ENCODE data around the gene SLC41A2.
A peak's percentile ranks its signal among the peaks of the same experiment; 100 is the strongest.
"Not testable (repeated sequence)": the region's sequence is repeated elsewhere in the genome, so short reads cannot be mapped to it uniquely, and the experiment has no call there.

The SLC41A2 gene, protein sequence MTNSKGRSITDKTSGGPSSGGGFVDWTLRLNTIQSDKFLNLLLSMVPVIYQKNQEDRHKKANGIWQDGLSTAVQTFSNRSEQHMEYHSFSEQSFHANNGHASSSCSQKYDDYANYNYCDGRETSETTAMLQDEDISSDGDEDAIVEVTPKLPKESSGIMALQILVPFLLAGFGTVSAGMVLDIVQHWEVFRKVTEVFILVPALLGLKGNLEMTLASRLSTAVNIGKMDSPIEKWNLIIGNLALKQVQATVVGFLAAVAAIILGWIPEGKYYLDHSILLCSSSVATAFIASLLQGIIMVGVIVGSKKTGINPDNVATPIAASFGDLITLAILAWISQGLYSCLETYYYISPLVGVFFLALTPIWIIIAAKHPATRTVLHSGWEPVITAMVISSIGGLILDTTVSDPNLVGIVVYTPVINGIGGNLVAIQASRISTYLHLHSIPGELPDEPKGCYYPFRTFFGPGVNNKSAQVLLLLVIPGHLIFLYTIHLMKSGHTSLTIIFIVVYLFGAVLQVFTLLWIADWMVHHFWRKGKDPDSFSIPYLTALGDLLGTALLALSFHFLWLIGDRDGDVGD

DNA sequence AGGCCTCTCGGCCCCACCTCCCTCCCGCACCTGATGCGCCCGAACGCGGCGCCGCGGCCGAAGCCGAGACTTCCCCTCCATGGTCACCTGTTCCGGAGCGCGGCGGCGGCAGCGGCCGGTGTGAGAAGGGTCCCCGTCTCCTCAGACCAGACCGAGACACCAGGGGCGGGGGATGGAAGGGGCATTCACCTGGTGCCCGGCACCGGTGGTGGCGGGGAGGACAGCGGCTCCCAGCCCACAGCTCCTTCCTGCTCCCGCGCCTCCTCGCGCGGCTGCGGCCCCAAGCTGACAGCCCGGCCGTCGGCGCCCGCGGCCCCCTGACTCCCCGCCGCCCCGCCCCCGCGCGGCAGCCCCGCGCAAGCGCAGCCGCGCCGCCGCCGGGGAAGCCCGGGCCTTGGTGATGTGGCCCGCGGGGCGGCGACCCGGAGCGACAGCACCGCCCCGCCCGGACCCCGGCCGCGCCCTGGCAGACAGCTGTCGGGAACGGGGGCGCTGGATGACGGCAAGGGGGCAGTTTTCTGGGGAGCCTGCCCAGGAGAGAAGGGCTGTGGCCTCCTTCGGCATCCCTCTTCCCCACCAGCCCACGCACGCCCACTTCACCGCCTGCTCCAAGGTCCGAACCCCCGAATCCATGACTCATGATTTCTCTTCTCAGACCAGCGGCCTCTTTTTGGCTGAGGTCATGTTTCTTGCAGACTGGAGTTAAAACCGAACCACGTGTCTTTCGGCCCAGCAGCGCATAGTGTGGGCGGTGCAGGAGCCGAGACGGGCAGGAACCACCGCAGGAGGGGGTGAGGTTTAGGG is at the start of gene SLC41A2:
TSS of gene SLC41A2 (minus strand) at position 290 of the 804 bp plus-strand sequence. CDS start 29,763 bp downstream, outside the sequence.
- DNase-seq (ENCODE audit: low read depth), result peak; percentile 67

- no peak for DNase-seq (ENCODE audit: low read depth)
Measured at GRCh38 chr12:105001476-105001875, 43.4 kb upstream of the SLC41A2 start.

- no peak for DNase-seq (ENCODE audit: low read depth)
Measured at GRCh38 chr12:104999347-104999685, 41.2 kb upstream of the SLC41A2 start.

- DNase-seq (ENCODE audit: low read depth), result no peak
Measured at GRCh38 chr12:104998423-104999346, 40.6 kb upstream of the SLC41A2 start.

- DNase-seq (ENCODE audit: low read depth), result no peak
Measured at GRCh38 chr12:104997541-104997940, 39.5 kb upstream of the SLC41A2 start.

DNA sequence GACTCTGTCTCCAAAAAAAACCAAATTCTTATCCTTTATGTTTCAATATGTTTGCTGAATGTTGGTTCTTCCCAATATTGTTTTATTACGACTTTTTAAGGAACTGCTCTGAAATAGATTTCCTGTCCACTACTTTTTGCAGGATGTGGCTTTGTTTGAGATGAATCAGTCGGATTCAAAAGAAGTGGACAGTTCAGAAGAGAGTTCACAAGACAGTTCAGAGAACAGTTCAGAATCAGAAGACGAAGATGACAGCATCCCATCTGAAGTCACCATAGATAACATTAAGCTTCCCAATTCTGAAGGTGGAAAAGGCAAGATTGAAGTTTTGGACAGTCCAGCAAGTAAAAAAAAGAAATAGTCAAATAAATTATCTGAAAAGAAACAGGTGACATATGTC is 36.2 kb upstream of the SLC41A2 start:
- no peak for DNase-seq (ENCODE audit: low read depth)

DNA sequence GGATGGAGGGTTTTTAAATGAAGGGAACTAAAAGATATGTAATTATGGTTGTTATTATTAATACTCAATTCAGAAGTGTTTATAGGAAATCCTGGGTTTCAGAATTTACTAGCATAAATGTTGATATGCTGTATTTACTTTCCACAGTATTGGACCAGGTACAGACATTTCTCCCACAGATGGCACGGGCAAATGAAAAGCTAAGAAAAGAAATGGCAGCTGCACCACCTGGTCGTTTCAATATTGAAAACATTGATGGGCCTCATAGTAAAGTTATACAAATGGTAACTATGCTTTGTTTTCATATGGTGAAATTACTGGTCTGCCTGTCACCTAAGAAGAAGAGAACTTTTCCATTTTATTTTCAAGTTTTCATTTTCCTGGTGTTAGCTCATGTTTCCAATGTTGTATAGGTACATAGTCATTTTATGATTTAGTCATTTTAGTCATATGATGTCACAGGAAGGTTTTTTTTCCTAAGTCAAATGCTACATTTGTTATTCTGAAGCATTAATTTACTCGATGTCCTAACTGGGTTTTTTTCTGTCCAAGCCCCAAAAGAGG is 33.6 kb upstream of the SLC41A2 start:
- no peak for DNase-seq (ENCODE audit: low read depth)

GRCh38 chr12:104990950-104991349 is 32.9 kb upstream of the SLC41A2 start:
- DNase-seq (ENCODE audit: low read depth), result no peak

DNA sequence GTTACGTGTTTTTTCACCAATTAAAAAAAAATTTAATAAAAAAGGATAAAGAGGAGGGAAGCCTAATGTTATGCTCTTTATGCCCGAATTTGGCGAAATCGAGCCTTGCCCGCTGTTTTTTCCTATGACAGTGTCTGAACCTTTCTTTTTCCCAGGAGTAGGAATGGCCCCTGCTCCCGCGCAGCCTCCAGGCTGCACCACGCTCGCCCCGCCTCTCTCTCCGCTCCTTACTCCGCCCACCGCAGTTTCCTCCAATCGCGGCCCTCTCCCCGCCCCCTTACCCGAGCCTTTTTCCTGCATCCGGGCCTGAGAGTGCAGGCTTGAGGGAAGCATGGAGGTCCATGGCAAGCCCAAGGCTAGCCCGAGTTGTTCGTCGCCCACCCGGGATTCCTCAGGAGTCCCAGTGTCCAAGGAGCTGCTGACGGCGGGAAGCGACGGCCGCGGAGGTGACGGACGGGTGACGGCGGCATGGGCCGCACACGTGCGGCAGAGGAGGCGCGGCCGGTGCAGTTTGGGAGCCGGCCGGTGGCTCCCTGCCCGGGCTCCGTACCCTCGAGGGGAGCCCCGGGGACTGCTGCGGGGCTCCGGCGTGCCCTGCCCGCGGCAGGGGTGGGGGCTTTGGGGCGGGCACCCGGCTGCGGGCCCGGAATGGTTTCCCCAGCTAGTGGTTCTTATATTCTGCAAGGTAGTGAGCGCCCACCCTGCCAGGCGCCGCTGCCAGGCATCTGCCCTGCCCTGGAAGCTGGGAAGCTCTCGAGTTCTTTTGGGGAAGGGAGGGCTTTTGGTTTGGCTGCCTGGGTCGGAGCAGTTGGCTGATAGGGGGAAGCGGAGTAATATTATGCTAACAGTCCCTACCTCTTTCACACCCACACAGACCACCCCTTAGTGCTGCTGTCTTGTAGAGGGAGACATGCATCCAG is 28.2 kb upstream of the SLC41A2 start, which contains the start of gene NOPCHAP1:
TSS of gene NOPCHAP1 (plus strand) at position 295 of the 920 bp plus-strand sequence. CDS start at position 332, 37 bp downstream.
- DNase-seq (ENCODE audit: low read depth), result peak; percentile 70

DNA sequence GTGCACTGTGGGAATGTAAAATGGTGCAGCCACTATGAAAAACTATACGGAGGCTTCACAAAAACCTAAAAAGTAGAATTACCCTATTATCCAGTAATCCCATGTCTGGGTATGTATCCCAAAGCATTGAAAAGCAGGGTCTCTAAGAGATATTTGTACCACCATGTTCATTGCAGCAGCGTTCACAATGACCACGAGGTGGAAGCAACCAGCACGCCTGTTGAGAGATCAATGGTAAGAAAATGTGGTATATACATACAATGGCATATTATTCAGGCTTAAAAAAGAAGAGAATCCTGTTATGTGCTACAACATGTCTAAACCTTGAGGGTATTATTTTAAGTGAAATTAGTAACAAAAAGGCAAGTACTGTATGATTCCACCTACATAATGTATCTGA is 27.1 kb upstream of the SLC41A2 start:
- no peak for DNase-seq (ENCODE audit: low read depth)

DNA sequence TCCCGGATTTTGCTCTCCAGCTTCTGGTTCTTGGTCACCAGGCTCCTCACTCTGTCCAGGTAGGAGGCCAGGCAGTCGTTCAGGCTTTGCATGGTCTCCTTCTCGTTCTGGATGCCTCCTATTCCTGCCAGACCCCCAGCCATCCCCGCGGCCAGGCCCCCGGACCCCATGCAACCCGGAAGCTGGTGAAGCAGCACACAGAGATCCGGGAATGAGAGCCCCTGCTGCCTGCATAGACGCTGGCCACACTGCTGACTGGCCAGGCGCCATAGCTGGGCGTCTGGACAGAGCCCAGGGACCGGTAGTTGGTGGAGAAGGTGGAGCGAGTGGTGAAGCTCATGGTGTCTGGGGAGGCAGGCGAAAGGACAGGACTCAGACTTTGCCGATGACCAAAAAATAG is 19.6 kb upstream of the SLC41A2 start:
- DNase-seq (ENCODE audit: low read depth), result not testable (repeated sequence)

DNA sequence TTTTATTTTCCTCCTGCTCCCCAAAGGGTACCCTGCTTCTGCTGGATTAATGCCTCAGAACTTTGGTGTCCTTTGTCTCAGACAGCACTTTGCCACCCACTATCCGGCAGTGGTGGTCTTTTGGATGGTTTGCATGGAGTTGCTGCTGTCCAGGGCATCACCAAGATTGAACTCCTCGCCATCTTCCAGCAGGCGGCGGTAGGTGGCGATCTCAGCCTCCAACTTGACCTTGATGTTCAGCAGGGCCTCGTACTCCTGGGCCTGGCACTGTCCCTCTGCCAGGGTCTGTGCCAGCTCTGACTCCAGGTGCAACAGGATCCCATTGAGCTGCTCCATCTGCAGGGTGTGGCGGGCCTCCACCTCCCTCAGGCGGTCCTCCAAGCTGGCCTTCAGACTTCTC is 18.6 kb upstream of the SLC41A2 start:
- no peak for DNase-seq (ENCODE audit: low read depth)

- peak; percentile 37 for DNase-seq (ENCODE audit: low read depth)
Measured at GRCh38 chr12:104975587-104976343, 17.7 kb upstream of the SLC41A2 start.

- no peak for DNase-seq (ENCODE audit: low read depth)
Measured at GRCh38 chr12:104974626-104975290, 16.7 kb upstream of the SLC41A2 start.

DNA sequence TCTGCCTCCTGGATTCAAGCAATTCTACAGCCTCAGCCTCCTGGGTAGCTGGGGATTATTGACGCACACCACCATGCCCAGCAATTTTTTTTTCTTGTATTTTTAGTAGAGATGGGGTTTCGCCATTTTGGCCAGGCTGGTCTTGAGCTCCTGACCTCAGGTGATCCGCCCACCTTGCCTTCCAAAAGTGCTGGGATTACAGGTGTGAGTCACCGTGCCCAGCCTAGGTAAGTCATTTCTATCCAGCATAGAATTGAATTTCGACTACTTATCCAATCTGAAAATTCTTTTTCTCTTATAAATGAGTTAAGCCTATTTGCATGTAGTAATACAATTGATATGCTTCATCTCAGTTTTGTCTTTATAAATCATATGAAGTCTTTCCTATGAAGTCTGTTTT is 15.2 kb upstream of the SLC41A2 start:
- DNase-seq (ENCODE audit: low read depth), result no peak

DNA sequence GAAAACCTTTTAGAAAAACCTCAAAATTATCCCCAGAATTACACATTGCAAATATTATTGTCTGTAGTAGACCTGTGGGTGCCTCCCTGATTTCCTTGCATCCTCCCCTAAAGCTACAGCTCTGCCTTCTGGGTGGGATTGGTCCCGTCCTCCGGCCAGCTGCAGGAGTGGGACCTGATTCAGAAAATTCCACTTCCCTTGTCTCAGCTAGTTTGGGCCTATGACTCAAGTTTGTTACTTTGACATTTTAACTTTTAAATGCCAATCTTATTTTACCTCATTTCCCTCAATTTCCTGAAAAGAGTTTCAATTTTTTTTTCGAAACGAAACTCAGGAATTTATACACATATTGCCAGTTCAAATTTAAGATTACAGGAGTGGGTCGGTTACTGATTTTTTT is 13.2 kb upstream of the SLC41A2 start:
- no peak for DNase-seq (ENCODE audit: low read depth)

GRCh38 chr12:104969343-104969742 is 11.3 kb upstream of the SLC41A2 start:
- no peak for DNase-seq (ENCODE audit: low read depth)

DNA sequence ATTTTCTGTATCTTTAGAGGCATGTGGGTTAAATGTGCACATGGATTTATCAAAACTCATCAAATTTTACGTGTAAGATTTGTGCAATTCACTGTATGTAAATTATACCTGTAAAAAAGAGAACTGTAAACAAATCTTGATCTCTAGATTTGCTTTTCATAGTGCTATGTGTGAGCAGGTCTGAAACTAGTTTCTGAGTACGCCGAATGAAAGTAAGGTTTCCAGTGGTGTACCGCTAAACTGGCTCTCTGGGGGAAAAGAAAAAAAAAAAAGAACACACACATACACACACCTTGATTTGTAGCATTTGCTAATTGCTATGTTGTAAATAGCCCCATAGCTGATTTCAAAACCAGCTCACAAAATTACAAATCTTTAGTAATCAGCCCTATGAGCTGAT is 8.6 kb upstream of the SLC41A2 start:
- no peak for DNase-seq (ENCODE audit: low read depth)

GRCh38 chr12:104964856-104965205 is 6.7 kb upstream of the SLC41A2 start:
- DNase-seq (ENCODE audit: low read depth), result no peak

Measured in fibroblast of gingiva (primary cell).